Small intestine (tissue), 7 donors: ENCODE measurements around the gene GPC3. TPM values are rescaled to one million over a fixed set of nuclear protein-coding genes. Genes with fewer than 3 reads are reported as not detected.
A peak's percentile ranks its signal among the peaks of the same experiment; 100 is the strongest.

ENCODE experiments used
- DNase-seq, 2 donors: peaks; one replicate each; pipeline versions ENCODE4 v3.0.0 to v3.0.0-alpha.2; 2013
- FAIRE-seq: peaks from 2 replicates; lab custom pipeline; 2012; peaks lifted over from hg19 to GRCh38; lab: Jason Lieb, UNC
- H3K27ac ChIP-seq, 3 donors: one replicate each; pipeline ENCODE4 v1.5.1; 2013; ENCODE audit warnings: low read length in 2 of 3, mild to moderate bottlenecking in 2 of 3, control low read depth in 1 of 3, inconsistent platforms in 1 of 3, low read depth in 1 of 3, moderate library complexity in 1 of 3
- H3K27me3 ChIP-seq, 3 donors: one replicate each; pipeline ENCODE4 v1.6.1; 2013; ENCODE audit warnings: low read length in 3 of 3, inconsistent platforms in 1 of 3; ENCODE audit not compliant: control insufficient read depth in 3 of 3, insufficient read depth in 3 of 3
- H3K36me3 ChIP-seq, 3 donors: one replicate each; pipeline ENCODE4 v1.6.1; 2013; ENCODE audit warnings: low read length in 3 of 3, inconsistent platforms in 1 of 3, low read depth in 1 of 3, mild to moderate bottlenecking in 1 of 3, moderate library complexity in 1 of 3; ENCODE audit not compliant: control insufficient read depth in 3 of 3, insufficient read depth in 2 of 3
- H3K4me1 ChIP-seq, 3 donors: one replicate each; pipeline ENCODE4 v1.6.1; 2013; ENCODE audit warnings: low read length in 2 of 3, inconsistent platforms in 1 of 3, low read depth in 1 of 3, mild to moderate bottlenecking in 1 of 3, moderate library complexity in 1 of 3; ENCODE audit not compliant: control insufficient read depth in 3 of 3, insufficient read depth in 2 of 3
- H3K4me3 ChIP-seq, 3 donors: one replicate each; pipeline ENCODE4 v1.5.1; 2013; ENCODE audit warnings: low read length in 3 of 3, control low read depth in 1 of 3, inconsistent platforms in 1 of 3, low read depth in 1 of 3, mild to moderate bottlenecking in 1 of 3, moderate library complexity in 1 of 3
- H3K9me3 ChIP-seq, 2 donors: one replicate each; pipeline ENCODE4 v1.6.1; 2013; ENCODE audit warnings: low read depth in 1 of 2, low read length in 1 of 2; ENCODE audit not compliant: control insufficient read depth in 2 of 2, insufficient read depth in 1 of 2
- WGBS, 3 donors: extraction: QIAGEN DNeasy Blood & Tissue Kit; methylation state at CpG; one replicate each; pipeline ENCODE4 v1.1.7; 2013; 5-methylcytosine and 5-hydroxymethylcytosine counted together
- polyA plus RNA-seq, 4 donors: library from polyadenylated mRNA; stranded (reverse) in 3 of 4; unstranded in 1 of 4; fragments of 200-250 nt in 3 of 4; fragments of 120-200 nt in 1 of 4; gene quantifications; one replicate each; pipeline versions ENCODE4 v1.2.1 to v1.2.3, GENCODE V29; 2013
- donor health status: healthy with polysubstance abuse.
- donor health status: control.
- donor health status: control.
- donor health status: Bipolar disorder and iron deficiency.
- donor health status: healthy.

The GPC3 gene
- polyA plus RNA-seq, 4 donors: 14.3 to 186 TPM; not detected in 2

GRCh38 chrX:133918361-133918771, 67.0 kb downstream of the GPC3 start:
- no peaks in the 10 kb centered on the region for H3K27me3 ChIP-seq
- 20 to 48% (median 25%) methylated on average over 3 of the region's 3 CpGs for WGBS, 3 donors
- FAIRE-seq: no peak
- no peaks in the 10 kb centered on the region for H3K36me3 ChIP-seq
- H3K4me3 ChIP-seq: no peak overlapping the region
- H3K27ac ChIP-seq: no peak overlapping the region
- H3K4me1 ChIP-seq: no peaks in the 10 kb centered on the region
- DNase-seq: peak in 1 of 2 donors; percentile 11
- H3K9me3 ChIP-seq: no peaks in the 10 kb centered on the region

GRCh38 chrX:133916984-133917722, 68.2 kb downstream of the GPC3 start:
- 68 to 89% (median 70%) methylated on average over 2 of the region's 2 CpGs for WGBS, 3 donors

GRCh38 chrX:133913658-133914388, 71.6 kb downstream of the GPC3 start:
- Histone ChIP-seq H3K27ac (no peak overlapping the region), H3K36me3 (no peaks in the 10 kb centered on the region), H3K27me3 (no peaks in the 10 kb centered on the region), H3K4me3 (no peak overlapping the region), H3K4me1 (no peaks in the 10 kb centered on the region), H3K9me3 (no peaks in the 10 kb centered on the region)
- FAIRE-seq (no peak), DNase-seq (no peak)
- 59 to 90% (median 88%) methylated on average over 2 of the region's 2 CpGs for whole genome bisulfite sequencing, 3 donors

More at GRCh38 chrX:133916984-133917722, 68.2 kb downstream of the GPC3 start:
- Histone ChIP-seq H3K27ac (no peak overlapping the region), H3K4me3 (no peak overlapping the region), H3K36me3 (no peaks in the 10 kb centered on the region), H3K9me3 (no peaks in the 10 kb centered on the region), H3K4me1 (no peaks in the 10 kb centered on the region), H3K27me3 (no peaks in the 10 kb centered on the region)
- DNase-seq: no peak
- no peak for FAIRE-seq

GRCh38 chrX:133913009-133913408, 72.4 kb downstream of the GPC3 start:
- WGBS, 3 donors: 71 to 88% (median 80%) methylated on average over 1 of the region's 1 CpG
- Histone ChIP-seq H3K27me3 (no peaks in the 10 kb centered on the region), H3K36me3 (no peaks in the 10 kb centered on the region), H3K4me3 (no peak overlapping the region), H3K27ac (no peak overlapping the region), H3K9me3 (no peaks in the 10 kb centered on the region), H3K4me1 (no peaks in the 10 kb centered on the region)
- FAIRE-seq (no peak), DNase-seq (no peak)

GRCh38 chrX:133911825-133912495, 73.4 kb downstream of the GPC3 start:
- no peaks in the 10 kb centered on the region for H3K27me3 ChIP-seq
- DNase-seq (no peak), FAIRE-seq (no peak)
- no peaks in the 10 kb centered on the region for H3K4me1 ChIP-seq
- no peak overlapping the region for H3K27ac ChIP-seq
- H3K36me3 ChIP-seq: no peaks in the 10 kb centered on the region
- no peaks in the 10 kb centered on the region for H3K9me3 ChIP-seq
- H3K4me3 ChIP-seq: no peak overlapping the region
- 53 to 70% (median 64%) methylated on average over 4 of the region's 4 CpGs for WGBS, 3 donors

- Histone ChIP-seq H3K9me3 (no peaks in the 10 kb centered on the region), H3K27ac (no peak overlapping the region), H3K36me3 (no peaks in the 10 kb centered on the region), H3K4me3 (no peak overlapping the region), H3K27me3 (no peaks in the 10 kb centered on the region), H3K4me1 (no peaks in the 10 kb centered on the region)
- DNase-seq: no peak
- FAIRE-seq: no peak
- WGBS, 3 donors: 64 to 94% (median 86%) methylated on average over 1 of the region's 1 CpG
Observed at GRCh38 chrX:133910539-133910938, 74.9 kb downstream of the GPC3 start.

GRCh38 chrX:133909888-133910287, 75.5 kb downstream of the GPC3 start:
- no peak overlapping the region for H3K27ac ChIP-seq
- no peak overlapping the region for H3K4me3 ChIP-seq
- no peaks in the 10 kb centered on the region for H3K27me3 ChIP-seq
- H3K36me3 ChIP-seq: no peaks in the 10 kb centered on the region
- DNase-seq (no peak), FAIRE-seq (no peak)
- no peaks in the 10 kb centered on the region for H3K4me1 ChIP-seq
- H3K9me3 ChIP-seq: no peaks in the 10 kb centered on the region

- DNase-seq: no peak
- no peak for FAIRE-seq
- H3K4me1 ChIP-seq: no peaks in the 10 kb centered on the region
- no peak overlapping the region for H3K27ac ChIP-seq
- no peaks in the 10 kb centered on the region for H3K27me3 ChIP-seq
- 41 to 80% (median 64%) methylated on average over 3 of the region's 3 CpGs for WGBS, 3 donors
- no peak overlapping the region for H3K4me3 ChIP-seq
- H3K9me3 ChIP-seq: no peaks in the 10 kb centered on the region
- no peaks in the 10 kb centered on the region for H3K36me3 ChIP-seq
Observed at GRCh38 chrX:133908223-133908955, 77.0 kb downstream of the GPC3 start.
